HepG2 (cell line): ENCODE results near the gene SBK3. TPM values are rescaled to one million over a fixed set of nuclear protein-coding genes. Genes with fewer than 3 reads are reported as not detected.
A peak's percentile ranks its signal among the peaks of the same experiment; 100 is the strongest.

Experiments used
- CBX1 ChIP-seq: IDR thresholded peaks from one replicate; pipeline ENCODE4 v1.6.1; 2016; ENCODE audit warnings: antibody characterized with exemption, low read depth
- ETV5 ChIP-seq: IDR thresholded peaks from 2 replicates; pipeline ENCODE4 v1.6.1; 2018; ENCODE audit warnings: missing biosample characterization, missing genetic modification reagents, inconsistent platforms, borderline replicate concordance
- FOXA3 ChIP-seq: IDR thresholded peaks from 2 replicates; pipeline ENCODE4 v1.6.1; 2016; ENCODE audit warnings: missing genetic modification reagents, missing compliant biosample characterization
- GABPA ChIP-seq, 2 experiments: IDR thresholded peaks; 2 replicates each; pipeline ENCODE4 v1.6.1; 2011 to 2016; ENCODE audit warnings: low read depth in 2 of 2, low read length in 1 of 2, missing biosample characterization in 1 of 2, missing genetic modification characterization in 1 of 2
- HDAC1 ChIP-seq: sonication (generic); formaldehyde crosslinking; IDR thresholded peaks from 2 replicates; pipeline ENCODE4 v1.5.1; 2020; ENCODE audit warnings: mild to moderate bottlenecking, missing genetic modification reagents
- HHEX ChIP-seq: IDR thresholded peaks from 2 replicates; pipeline ENCODE4 v1.6.1; 2016; ENCODE audit warnings: control low read depth
- HNF4A ChIP-seq: sonication (generic); formaldehyde crosslinking; IDR thresholded peaks from 2 replicates; pipeline ENCODE4 v1.4.0; 2020; ENCODE audit warnings: missing genetic modification reagents
- KAT8 ChIP-seq: IDR thresholded peaks from 2 replicates; pipeline ENCODE4 v1.6.1; 2016; ENCODE audit warnings: missing genetic modification reagents, missing compliant biosample characterization
- MIER3 ChIP-seq: IDR thresholded peaks from 2 replicates; pipeline ENCODE4 v1.6.1; 2016; ENCODE audit warnings: missing compliant biosample characterization, borderline replicate concordance
- PBX2 ChIP-seq: IDR thresholded peaks from 2 replicates; pipeline ENCODE4 v1.6.1; 2016; ENCODE audit warnings: control low read depth
- PHF21A ChIP-seq: sonication (generic); formaldehyde crosslinking; IDR thresholded peaks from 2 replicates; pipeline ENCODE4 v1.5.0; 2020; ENCODE audit warnings: mild to moderate bottlenecking, missing genetic modification reagents
- PHF8 ChIP-seq: sonication (generic); formaldehyde crosslinking; IDR thresholded peaks from 2 replicates; pipeline ENCODE4 v1.5.0; 2020; ENCODE audit warnings: missing genetic modification reagents
- SOX13 ChIP-seq, 3 experiments: fragments of 450-650 bp in 1 of 3; sonication (generic) in 1 of 3; formaldehyde crosslinking in 1 of 3; IDR thresholded peaks in 2 of 3; conservative IDR thresholded peaks in 1 of 3; 2 replicates each; pipeline versions ENCODE4 v1.5.0 to v1.6.1; 2016 to 2020; ENCODE audit warnings: antibody characterized with exemption in 1 of 3, mild to moderate bottlenecking in 1 of 3, missing compliant biosample characterization in 1 of 3, missing genetic modification reagents in 1 of 3, moderate library complexity in 1 of 3
- SOX5 ChIP-seq: IDR thresholded peaks from 2 replicates; pipeline ENCODE4 v1.6.1; 2016; ENCODE audit warnings: borderline replicate concordance
- SP5 ChIP-seq: IDR thresholded peaks from 2 replicates; pipeline ENCODE4 v1.6.1; 2016; ENCODE audit warnings: low read depth, borderline replicate concordance
- ZFP36L2 ChIP-seq: sonication (generic); formaldehyde crosslinking; IDR thresholded peaks from 2 replicates; pipeline ENCODE4 v1.4.0; 2020; ENCODE audit warnings: missing genetic modification reagents
- ZFX ChIP-seq: sonication (generic); formaldehyde crosslinking; IDR thresholded peaks from 2 replicates; pipeline ENCODE4 v1.4.0; 2020; ENCODE audit warnings: mild to moderate bottlenecking, low read depth, missing genetic modification reagents, moderate library complexity
- ZSCAN9 ChIP-seq: IDR thresholded peaks from 2 replicates; pipeline ENCODE4 v1.6.1; 2016; ENCODE audit warnings: borderline replicate concordance
- polyA plus RNA-seq, 8 experiments: library from polyadenylated mRNA; depleted of rRNA in 3 of 8; stranded (reverse) in 7 of 8; unstranded in 1 of 8; fragments of >200 nt; fragmentation: Illumina TruSeq in 4 of 8; extraction: Trizol in 4 of 8; gene quantifications; 2 replicates each; pipeline versions ENCODE4 v1.2.1 to v1.2.3, GENCODE V29; 2011 to 2016; ENCODE audit warnings: low read depth in 4 of 8, missing spikeins in 1 of 8, mixed read lengths in 1 of 8; ENCODE audit not compliant: insufficient read depth in 1 of 8
- total RNA-seq, 5 experiments: library from RNA; depleted of rRNA; stranded (reverse); fragments of >200 nt; fragmentation: Illumina TruSeq; extraction: Trizol; gene quantifications; 2 replicates each; pipeline ENCODE4 v1.2.3, GENCODE V29; 2016; ENCODE audit warnings: low read depth in 1 of 5
- TF ChIP-seq, protein P1 (sequence below): sonication (generic); formaldehyde crosslinking; IDR thresholded peaks from 2 replicates; pipeline ENCODE4 v1.5.1; 2020; ENCODE audit warnings: mild to moderate bottlenecking, missing genetic modification reagents, moderate library complexity
- TF ChIP-seq, protein P2 (sequence below): IDR thresholded peaks from 2 replicates; pipeline ENCODE4 v1.4.0; 2020; ENCODE audit warnings: mild to moderate bottlenecking, missing genetic modification reagents

The SBK3 gene
- total and polyA plus RNA-seq, 2 of the 13 experiments (the other 11 are each of a cell fraction or from before 2014, with no cell fraction given), result 0.66 to 0.77 TPM

DNA sequence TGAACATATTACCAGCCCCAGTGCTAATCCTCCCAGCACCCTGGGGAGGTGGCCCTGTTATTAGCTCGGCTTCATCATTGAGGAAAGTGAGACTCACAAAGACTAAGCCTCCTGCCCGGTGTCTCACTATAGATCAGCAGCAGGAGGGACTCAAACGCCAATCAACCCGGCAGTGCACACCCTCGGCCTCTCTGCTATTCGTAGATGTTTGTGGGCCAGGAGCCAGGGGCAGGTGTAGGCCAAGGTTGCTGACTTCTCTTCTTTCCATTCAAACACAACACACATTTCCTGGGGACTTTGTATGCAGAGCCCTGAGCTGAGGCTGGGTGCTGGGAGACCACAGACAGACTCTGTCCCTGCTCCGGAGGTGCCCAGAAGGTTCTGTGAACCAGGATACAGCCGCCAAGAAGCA is 9.4 kb upstream of the SBK3 start (continued):
- TF ChIP-seq PBX2 (CRISPR knock-in tag) (peak; percentile 48; the same call in 1 of the 2 replicates), CBX1 (no peak), HNF4A (CRISPR knock-in tag) (peak; percentile 26; the same call in 1 of the 2 replicates), SP5 (CRISPR knock-in tag) (peak; percentile 21; the same call in 1 of the 2 replicates), GABPA (IDR thresholded peaks at IDR 0.05; ENCODE audit: low read depth, low read length) (no peak), GABPA (CRISPR knock-in tag; IDR thresholded peaks at IDR 0.05; ENCODE audit: low read depth) (no peak), ZFX (CRISPR knock-in tag) (peak; percentile 60; the same call in 1 of the 2 replicates), SOX13 (IDR thresholded peaks at IDR 0.05) (no peak), SOX13 (CRISPR knock-in tag; conservative IDR thresholded peaks at IDR 0.05 in 1 of 2, IDR thresholded peaks at IDR 0.05 in 1 of 2) (0 out of 4 replicates have a peak, but pooled peaks of 1 of the 2 experiments have one; percentile 13), PHF8 (CRISPR knock-in tag) (0 out of 2 replicates have a peak, but pooled peaks have one; percentile 18), FOXA3 (CRISPR knock-in tag) (0 out of 2 replicates have a peak, but pooled peaks have one; percentile 24), KAT8 (peak; percentile 73), ETV5 (CRISPR knock-in tag) (0 out of 2 replicates have a peak, but pooled peaks have one; percentile 13), SOX5 (CRISPR knock-in tag) (peak; percentile 32; the same call in 1 of the 2 replicates), ZSCAN9 (CRISPR knock-in tag) (no peak), ZFP36L2 (CRISPR knock-in tag) (no peak), PHF21A (CRISPR knock-in tag) (0 out of 2 replicates have a peak, but pooled peaks have one; percentile 39), HHEX (CRISPR knock-in tag) (no peak), HDAC1 (0 out of 2 replicates have a peak, but pooled peaks have one; percentile 17), MIER3 (CRISPR knock-in tag) (peak; percentile 48; the same call in 1 of the 2 replicates)
- TF ChIP-seq, protein P1, sequence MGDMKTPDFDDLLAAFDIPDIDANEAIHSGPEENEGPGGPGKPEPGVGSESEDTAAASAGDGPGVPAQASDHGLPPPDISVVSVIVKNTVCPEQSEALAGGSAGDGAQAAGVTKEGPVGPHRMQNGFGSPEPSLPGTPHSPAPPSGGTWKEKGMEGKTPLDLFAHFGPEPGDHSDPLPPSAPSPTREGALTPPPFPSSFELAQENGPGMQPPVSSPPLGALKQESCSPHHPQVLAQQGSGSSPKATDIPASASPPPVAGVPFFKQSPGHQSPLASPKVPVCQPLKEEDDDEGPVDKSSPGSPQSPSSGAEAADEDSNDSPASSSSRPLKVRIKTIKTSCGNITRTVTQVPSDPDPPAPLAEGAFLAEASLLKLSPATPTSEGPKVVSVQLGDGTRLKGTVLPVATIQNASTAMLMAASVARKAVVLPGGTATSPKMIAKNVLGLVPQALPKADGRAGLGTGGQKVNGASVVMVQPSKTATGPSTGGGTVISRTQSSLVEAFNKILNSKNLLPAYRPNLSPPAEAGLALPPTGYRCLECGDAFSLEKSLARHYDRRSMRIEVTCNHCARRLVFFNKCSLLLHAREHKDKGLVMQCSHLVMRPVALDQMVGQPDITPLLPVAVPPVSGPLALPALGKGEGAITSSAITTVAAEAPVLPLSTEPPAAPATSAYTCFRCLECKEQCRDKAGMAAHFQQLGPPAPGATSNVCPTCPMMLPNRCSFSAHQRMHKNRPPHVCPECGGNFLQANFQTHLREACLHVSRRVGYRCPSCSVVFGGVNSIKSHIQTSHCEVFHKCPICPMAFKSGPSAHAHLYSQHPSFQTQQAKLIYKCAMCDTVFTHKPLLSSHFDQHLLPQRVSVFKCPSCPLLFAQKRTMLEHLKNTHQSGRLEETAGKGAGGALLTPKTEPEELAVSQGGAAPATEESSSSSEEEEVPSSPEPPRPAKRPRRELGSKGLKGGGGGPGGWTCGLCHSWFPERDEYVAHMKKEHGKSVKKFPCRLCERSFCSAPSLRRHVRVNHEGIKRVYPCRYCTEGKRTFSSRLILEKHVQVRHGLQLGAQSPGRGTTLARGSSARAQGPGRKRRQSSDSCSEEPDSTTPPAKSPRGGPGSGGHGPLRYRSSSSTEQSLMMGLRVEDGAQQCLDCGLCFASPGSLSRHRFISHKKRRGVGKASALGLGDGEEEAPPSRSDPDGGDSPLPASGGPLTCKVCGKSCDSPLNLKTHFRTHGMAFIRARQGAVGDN, result peak; percentile 51
- TF ChIP-seq, protein P2, sequence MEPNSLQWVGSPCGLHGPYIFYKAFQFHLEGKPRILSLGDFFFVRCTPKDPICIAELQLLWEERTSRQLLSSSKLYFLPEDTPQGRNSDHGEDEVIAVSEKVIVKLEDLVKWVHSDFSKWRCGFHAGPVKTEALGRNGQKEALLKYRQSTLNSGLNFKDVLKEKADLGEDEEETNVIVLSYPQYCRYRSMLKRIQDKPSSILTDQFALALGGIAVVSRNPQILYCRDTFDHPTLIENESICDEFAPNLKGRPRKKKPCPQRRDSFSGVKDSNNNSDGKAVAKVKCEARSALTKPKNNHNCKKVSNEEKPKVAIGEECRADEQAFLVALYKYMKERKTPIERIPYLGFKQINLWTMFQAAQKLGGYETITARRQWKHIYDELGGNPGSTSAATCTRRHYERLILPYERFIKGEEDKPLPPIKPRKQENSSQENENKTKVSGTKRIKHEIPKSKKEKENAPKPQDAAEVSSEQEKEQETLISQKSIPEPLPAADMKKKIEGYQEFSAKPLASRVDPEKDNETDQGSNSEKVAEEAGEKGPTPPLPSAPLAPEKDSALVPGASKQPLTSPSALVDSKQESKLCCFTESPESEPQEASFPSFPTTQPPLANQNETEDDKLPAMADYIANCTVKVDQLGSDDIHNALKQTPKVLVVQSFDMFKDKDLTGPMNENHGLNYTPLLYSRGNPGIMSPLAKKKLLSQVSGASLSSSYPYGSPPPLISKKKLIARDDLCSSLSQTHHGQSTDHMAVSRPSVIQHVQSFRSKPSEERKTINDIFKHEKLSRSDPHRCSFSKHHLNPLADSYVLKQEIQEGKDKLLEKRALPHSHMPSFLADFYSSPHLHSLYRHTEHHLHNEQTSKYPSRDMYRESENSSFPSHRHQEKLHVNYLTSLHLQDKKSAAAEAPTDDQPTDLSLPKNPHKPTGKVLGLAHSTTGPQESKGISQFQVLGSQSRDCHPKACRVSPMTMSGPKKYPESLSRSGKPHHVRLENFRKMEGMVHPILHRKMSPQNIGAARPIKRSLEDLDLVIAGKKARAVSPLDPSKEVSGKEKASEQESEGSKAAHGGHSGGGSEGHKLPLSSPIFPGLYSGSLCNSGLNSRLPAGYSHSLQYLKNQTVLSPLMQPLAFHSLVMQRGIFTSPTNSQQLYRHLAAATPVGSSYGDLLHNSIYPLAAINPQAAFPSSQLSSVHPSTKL (CRISPR knock-in tag), result peak; percentile 63
